GM12801 (cell line): Measurements from ENCODE around the gene TMC1.

Experiments
- CTCF ChIP-seq: IDR thresholded peaks from one replicate; pipeline ENCODE4 v1.5.1; 2011; ENCODE audit warnings: control low read depth; ENCODE audit not compliant: insufficient read length; ENCODE audit errors: extremely low read depth

Gene TMC1

DNA sequence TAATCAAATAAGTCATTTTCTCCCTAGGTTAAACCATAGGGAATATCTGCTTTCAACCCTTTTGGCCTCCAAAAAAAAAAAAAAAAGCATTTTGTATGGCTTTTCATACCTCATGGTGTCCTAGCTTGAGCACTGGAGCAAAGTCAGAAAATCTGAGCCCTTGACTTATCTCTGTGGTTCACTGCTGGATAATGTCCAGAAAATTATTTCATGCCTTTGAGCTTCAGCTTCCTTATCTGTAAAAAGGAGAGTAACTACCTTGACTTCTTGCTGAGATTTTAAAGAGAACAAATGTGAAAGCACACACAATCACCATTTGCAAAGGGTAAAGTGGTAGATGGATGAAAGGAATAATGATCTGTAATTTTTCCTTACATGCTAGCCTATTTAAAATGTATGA is 265.5 kb downstream of the TMC1 start:
- no peak for TF ChIP-seq CTCF

- TF ChIP-seq CTCF: no peak
Observed at GRCh38 chr9:72788966-72789735, 267.7 kb downstream of the TMC1 start.

DNA sequence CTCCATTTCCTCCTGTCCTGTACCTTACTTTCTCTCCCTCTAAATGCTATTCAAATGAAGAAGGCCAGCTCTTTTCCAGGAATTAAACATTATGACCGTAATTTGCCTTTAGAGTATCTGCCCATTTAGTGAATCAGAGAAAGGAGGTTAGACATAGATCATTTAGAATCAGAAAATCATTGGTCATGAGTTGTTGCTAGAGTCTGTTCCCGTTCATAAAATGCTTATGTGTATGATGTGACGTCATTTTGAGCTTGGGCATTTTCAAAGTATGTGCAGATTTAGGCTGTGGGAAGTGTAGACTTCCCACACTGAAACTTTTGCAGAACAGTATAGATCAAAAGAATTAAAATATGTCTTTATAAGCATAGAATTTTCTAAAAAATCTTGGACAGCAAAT is 268.5 kb downstream of the TMC1 start:
- TF ChIP-seq CTCF: no peak

- TF ChIP-seq CTCF: no peak
Observed at GRCh38 chr9:72790989-72791388, 269.6 kb downstream of the TMC1 start.

DNA sequence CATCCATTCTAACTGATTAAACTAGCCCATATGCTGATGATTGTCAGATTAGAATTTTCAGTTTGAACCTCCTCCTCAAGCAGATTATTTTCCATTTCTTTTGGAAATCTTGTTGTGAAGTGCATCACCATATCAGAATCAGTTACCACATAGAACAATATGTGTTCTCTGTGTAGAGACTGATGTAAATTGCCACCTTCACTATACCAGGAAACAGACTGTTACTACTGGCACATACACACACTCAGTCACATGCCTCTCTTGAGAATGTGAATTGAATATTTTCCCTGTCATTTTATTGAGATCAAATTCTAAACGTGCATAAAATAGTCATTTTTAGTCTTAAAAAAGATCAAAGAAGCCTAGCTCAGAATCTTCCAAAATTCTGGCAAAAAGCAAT is 270.0 kb downstream of the TMC1 start:
- no peak for TF ChIP-seq CTCF

DNA sequence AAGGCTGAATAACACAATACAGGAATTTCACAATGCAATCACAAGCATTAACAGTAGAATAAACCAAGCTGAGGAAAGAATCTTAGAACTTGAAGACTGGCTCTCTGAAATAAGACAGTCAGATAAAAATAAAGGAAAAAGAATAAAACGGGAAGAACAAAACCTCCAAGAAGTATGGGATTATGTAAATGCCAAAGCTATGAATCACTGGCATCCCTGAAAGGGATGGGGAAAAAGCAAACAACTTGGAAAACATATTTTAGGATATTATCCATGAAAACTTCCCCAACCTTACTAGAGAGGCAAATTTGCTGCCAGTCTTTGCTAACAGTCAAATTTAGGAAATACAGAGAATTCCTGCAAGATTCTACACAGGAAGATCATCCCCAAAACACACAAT is 273.5 kb downstream of the TMC1 start:
- TF ChIP-seq CTCF: no peak

DNA sequence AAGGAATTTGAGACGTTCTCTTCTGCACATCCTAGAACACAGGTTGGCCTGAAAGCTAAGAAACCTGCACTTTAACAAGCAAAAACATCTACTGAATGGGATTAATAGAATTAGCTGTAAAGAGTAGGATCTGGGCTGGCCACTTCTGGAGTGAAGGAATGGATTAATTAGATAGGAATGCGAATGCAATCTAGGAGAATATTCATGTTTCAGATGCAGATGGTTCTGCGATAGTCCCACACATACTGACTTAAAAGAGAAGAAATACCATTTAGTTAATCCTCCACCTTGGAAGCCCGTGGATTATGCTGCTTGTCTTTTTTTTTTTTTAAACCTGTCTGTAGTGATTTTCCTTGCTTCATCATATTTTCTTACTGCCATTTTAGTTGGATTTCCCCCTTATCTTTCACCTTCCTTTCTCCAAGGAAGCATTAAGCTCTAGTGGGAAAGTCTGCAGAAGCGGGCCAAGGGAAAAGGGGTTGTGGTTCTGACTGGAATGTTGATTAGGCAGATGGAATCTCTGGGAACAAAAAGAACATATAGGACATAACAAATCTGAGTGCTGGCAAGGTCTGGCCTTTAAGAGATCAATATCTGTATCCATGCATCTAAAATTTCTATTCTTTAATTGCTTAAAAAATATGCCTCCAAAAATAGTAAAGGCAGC is 279.1 kb downstream of the TMC1 start:
- TF ChIP-seq CTCF: no peak
